Measurements from ENCODE around the gene AMER2. TPM values are rescaled to one million over a fixed set of nuclear protein-coding genes. Genes with fewer than 3 reads are reported as not detected.

Gene AMER2
- total and polyA plus RNA-seq, 3 donors from 2014 or later: 1.5 to 2.9 (median 2.3) TPM

- no peak overlapping the region for H3K4me3 ChIP-seq
- H3K9me3 ChIP-seq: no peaks in the 10 kb centered on the region
- H3K27ac ChIP-seq: no peak overlapping the region
- H3K36me3 ChIP-seq (ENCODE audit: low read depth, missing control alignments): no peaks in the 10 kb centered on the region
- DNase-seq: no peak
- TF ChIP-seq POLR2A (IDR thresholded peaks at IDR 0.05): no peak
- TF ChIP-seq CTCF (IDR thresholded peaks at IDR 0.05): no peak
- peaks cover 5% of the 10 kb centered on the region for H3K4me1 ChIP-seq
- H3K27me3 ChIP-seq: no peaks in the 10 kb centered on the region
- WGBS, 2 donors: 95 to 97% methylated on average over 3 of the region's 3 CpGs
- intact Hi-C loops (cut with DNase I; ENCODE audit: low total_unique reads): no loop called here
Measured at GRCh38 chr13:25175431-25175830, 3.3 kb upstream of the AMER2 start.

- WGBS, 2 donors: 88 to 91% methylated on average over 8 to 9 of the region's 9 CpGs
- TF ChIP-seq CTCF (IDR thresholded peaks at IDR 0.05) (no peak), POLR2A (IDR thresholded peaks at IDR 0.05) (no peak)
- intact Hi-C loops (cut with DNase I; ENCODE audit: low total_unique reads): no loop called here
- no peaks in the 10 kb centered on the region for H3K36me3 ChIP-seq (ENCODE audit: low read depth, missing control alignments)
- H3K27me3 ChIP-seq: no peaks in the 10 kb centered on the region
- H3K4me3 ChIP-seq: no peak overlapping the region
- no peak for DNase-seq
- H3K9me3 ChIP-seq: no peaks in the 10 kb centered on the region
- H3K4me1 ChIP-seq: peaks cover 5% of the 10 kb centered on the region
- H3K27ac ChIP-seq: no peak overlapping the region
Measured at GRCh38 chr13:25175026-25175425, 2.9 kb upstream of the AMER2 start.

GRCh38 chr13:25174304-25174703 is 2.2 kb upstream of the AMER2 start:
- WGBS, 2 donors: 70% methylated on average over 4 of the region's 4 CpGs
- intact Hi-C loops (cut with DNase I; ENCODE audit: low total_unique reads): no loop called here
- no peak overlapping the region for H3K27ac ChIP-seq
- H3K36me3 ChIP-seq (ENCODE audit: low read depth, missing control alignments): no peaks in the 10 kb centered on the region
- TF ChIP-seq CTCF (IDR thresholded peaks at IDR 0.05) (no peak), POLR2A (IDR thresholded peaks at IDR 0.05) (no peak)
- H3K4me3 ChIP-seq: no peak overlapping the region
- peaks cover 5% of the 10 kb centered on the region for H3K4me1 ChIP-seq
- no peaks in the 10 kb centered on the region for H3K9me3 ChIP-seq
- no peaks in the 10 kb centered on the region for H3K27me3 ChIP-seq
- no peak for DNase-seq

GRCh38 chr13:25172303-25172630 is 179 bp upstream of the AMER2 start:
- WGBS, 2 donors: 24 to 37% methylated on average over 6 of the region's 6 CpGs
- Histone ChIP-seq H3K36me3 (ENCODE audit: low read depth, missing control alignments) (no peaks in the 10 kb centered on the region), H3K27me3 (no peaks in the 10 kb centered on the region), H3K27ac (no peak overlapping the region), H3K4me1 (peaks cover 5% of the 10 kb centered on the region), H3K4me3 (peak overlapping the region in 1 of 2 donors; percentile 53), H3K9me3 (no peaks in the 10 kb centered on the region)
- DNase-seq: no peak
- no peak for TF ChIP-seq CTCF (IDR thresholded peaks at IDR 0.05)
- intact Hi-C loops (cut with DNase I; ENCODE audit: low total_unique reads): no loop called here

- 0 to 1% methylated on average over 19 to 33 of the region's 36 CpGs for WGBS, 2 donors
- no peak for TF ChIP-seq POLR2A (IDR thresholded peaks at IDR 0.05)
- no peak for TF ChIP-seq CTCF (IDR thresholded peaks at IDR 0.05)
- intact Hi-C loops (cut with DNase I; ENCODE audit: low total_unique reads): no loop called here
Measured at GRCh38 chr13:25171170-25171516, 945 bp downstream of the AMER2 start.

More at GRCh38 chr13:25171170-25171516, 945 bp downstream of the AMER2 start:
- H3K36me3 ChIP-seq (ENCODE audit: low read depth, missing control alignments): no peaks in the 10 kb centered on the region
- H3K27ac ChIP-seq: no peak overlapping the region
- H3K27me3 ChIP-seq: no peaks in the 10 kb centered on the region
- no peak for DNase-seq
- H3K9me3 ChIP-seq: no peaks in the 10 kb centered on the region
- peak overlapping the region; percentile 39 to 53 for H3K4me3 ChIP-seq
- peaks cover 5% of the 10 kb centered on the region for H3K4me1 ChIP-seq

Data from testis (tissue), 3 donors.